Activated CD4-positive, alpha-beta memory T cell treated with anti-CD3 and anti-CD28 coated beads for 36 hours (primary cell): ENCODE data around the gene ACAA2. TPM values are rescaled to one million over a fixed set of nuclear protein-coding genes. Genes with fewer than 3 reads are reported as not detected.

ENCODE experiments used
- CTCF ChIA-PET: fragments of 350-600 bp; sonication (Branson Sonifier 250); formaldehyde crosslinking; loops from one replicate; lab custom pipeline; 2021; ENCODE audit warnings: antibody characterized with exemption, inconsistent platforms; lab: Charles Lee
- POLR2A ChIA-PET: fragments of 350-600 bp; sonication (Branson Sonifier 250); formaldehyde crosslinking; loops from one replicate; lab custom pipeline; 2021; ENCODE audit warnings: antibody characterized with exemption; lab: Charles Lee
- DNase-seq: peaks from one replicate; pipeline ENCODE4 v3.0.0-alpha.2; 2020
- H3K27ac Mint-ChIP-seq: one replicate; pipeline ENCODE4 v1.8.0; 2021; ENCODE audit warnings: mixed read lengths
- H3K27me3 Mint-ChIP-seq: one replicate; pipeline ENCODE4 v1.8.0; 2021; ENCODE audit warnings: mixed read lengths
- H3K36me3 Mint-ChIP-seq: one replicate; pipeline ENCODE4 v1.8.0; 2021; ENCODE audit warnings: mixed read lengths
- H3K4me1 Mint-ChIP-seq: one replicate; pipeline ENCODE4 v1.8.0; 2021; ENCODE audit warnings: low read depth, mixed read lengths
- H3K4me3 Mint-ChIP-seq: one replicate; pipeline ENCODE4 v1.8.0; 2021; ENCODE audit warnings: mild to moderate bottlenecking, mixed read lengths
- H3K9me3 Mint-ChIP-seq: one replicate; pipeline ENCODE4 v1.8.0; 2021; ENCODE audit warnings: mixed read lengths
- intact Hi-C: fragments of 100-400 bp; cut with micrococcal nuclease; formaldehyde crosslinking; loops from one replicate; pipeline ENCODE4 v1.15.1; 2023
- total RNA-seq, 2 experiments: library from RNA; stranded (reverse); gene quantifications; one replicate each; pipeline ENCODE4 v1.2.3, GENCODE V29; 2021

Gene ACAA2, protein sequence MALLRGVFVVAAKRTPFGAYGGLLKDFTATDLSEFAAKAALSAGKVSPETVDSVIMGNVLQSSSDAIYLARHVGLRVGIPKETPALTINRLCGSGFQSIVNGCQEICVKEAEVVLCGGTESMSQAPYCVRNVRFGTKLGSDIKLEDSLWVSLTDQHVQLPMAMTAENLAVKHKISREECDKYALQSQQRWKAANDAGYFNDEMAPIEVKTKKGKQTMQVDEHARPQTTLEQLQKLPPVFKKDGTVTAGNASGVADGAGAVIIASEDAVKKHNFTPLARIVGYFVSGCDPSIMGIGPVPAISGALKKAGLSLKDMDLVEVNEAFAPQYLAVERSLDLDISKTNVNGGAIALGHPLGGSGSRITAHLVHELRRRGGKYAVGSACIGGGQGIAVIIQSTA
- total RNA-seq = 10 to 100 TPM; 77.9 to 78.4 TPM

DNA sequence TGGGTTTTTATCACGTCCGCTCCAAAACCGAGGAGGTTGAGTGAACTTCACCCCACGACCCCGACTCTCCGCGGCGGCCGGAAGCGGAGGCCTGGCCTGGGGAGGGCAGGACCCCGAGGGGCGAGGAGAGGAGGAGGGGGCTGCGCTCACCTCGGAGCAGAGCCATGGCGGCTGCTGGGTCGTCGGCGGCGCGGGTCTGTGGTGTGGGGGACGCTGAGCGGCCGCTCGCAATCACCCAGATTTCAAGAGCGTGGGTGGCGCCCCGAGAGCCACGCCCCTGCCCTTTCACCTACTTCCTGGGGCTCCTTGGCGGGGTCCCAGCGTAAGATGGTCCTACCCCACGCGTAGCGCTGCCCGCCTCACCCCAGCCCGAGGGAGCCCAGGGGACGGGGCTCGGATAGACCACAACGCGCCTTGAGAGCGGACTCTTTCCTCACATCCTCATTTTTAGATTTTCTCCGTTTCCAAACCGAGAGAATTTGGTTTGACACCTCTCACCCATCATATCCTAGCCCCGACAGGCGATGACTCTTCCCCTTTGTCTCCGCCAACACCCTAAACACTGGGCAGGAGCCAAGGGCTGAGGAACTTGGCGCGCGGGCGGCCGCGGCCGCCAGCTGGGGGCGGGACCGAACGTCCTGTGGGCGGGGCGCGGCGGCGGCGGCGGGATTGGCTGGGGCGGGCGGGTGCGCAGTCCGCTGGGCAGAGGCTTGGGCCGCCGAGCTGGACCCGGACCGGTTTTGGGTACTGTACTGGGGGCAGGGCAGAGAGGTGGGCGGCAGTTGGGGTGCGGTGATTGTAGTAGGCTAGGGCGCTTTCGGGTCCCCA, at the start of gene ACAA2:
ACAA2 (minus strand) TSS at position 215 of the 828 bp plus-strand sequence; CDS start at position 166, 49 bp downstream.
- Mint-ChIP-seq H3K9me3 (peaks cover 18% of the 10 kb centered on the region), H3K36me3 (peaks cover 21% of the 10 kb centered on the region), H3K27ac (peak within 1 kb of the TSS; percentile 95), H3K4me3 (peak within 1 kb of the TSS; percentile 91), H3K27me3 (no peaks in the 10 kb centered on the region), H3K4me1 (peaks cover 45% of the 10 kb centered on the region)
- intact Hi-C loops = loop anchor here (2.0 to 10.0 kb wide), 5 partner anchors 25 to 869 kb away; partner anchors contain the start of genes C18orf32, CXXC1 and SKA1
- POLR2A ChIA-PET = interaction anchor here (1.4 kb wide), 1 partner anchor 326 kb away, joined by 4 read pairs; the partner anchor contains the start of gene C18orf32
- DNase-seq = peak; percentile 90
- CTCF ChIA-PET = interaction anchor here (1.0 to 1.5 kb wide), 2 partner anchors 29 to 46 kb away, joined by 3 read pairs; no protein-coding TSS in a partner anchor

DNA sequence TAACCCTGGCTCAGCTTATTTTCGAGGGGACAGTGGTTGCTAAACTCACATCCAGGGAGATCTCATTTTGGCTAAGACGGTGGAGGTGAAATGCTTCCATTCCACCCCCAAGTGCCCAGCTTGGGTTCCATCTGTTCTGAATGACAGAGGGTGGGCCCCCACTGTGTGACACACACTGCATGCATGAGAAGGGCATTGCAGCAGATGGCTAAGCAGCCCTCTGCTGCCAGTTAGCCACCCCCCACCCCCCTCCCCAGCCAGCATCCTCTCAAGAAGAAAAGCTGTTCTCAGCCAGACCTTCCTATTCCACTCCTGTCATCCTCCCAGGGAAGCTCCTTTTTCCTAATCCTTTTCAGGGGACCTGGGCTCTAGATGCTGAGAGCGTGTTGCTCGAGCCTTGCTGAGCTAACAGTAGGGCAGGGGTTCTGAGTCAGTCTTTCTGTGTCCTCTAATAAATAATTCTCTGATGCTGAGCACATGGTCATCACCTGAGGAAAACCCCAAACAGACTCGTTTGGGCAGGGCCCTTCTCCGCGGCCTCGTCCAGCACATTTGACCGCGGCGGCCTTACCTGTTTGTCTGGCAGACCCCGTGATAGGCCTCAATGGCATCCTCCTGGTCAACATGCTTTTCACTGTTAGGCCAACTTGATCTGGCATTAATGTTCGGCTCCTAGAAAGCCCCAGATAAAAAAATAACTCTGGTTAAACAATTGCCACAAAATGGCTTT, 49.5 kb upstream of the ACAA2 start:
- ChIA-PET POLR2A (interaction anchor here (0.6 kb wide), 2 partner anchors 252 to 365 kb away, joined by 3 to 4 read pairs; no protein-coding TSS in a partner anchor), CTCF (interaction anchor here (0.6 to 12.3 kb wide), 6 partner anchors 9 to 657 kb away, joined by 3 to 202 read pairs (median 6); no protein-coding TSS in a partner anchor)
- H3K4me1 Mint-ChIP-seq = no peaks in the 10 kb centered on the region
- H3K36me3 Mint-ChIP-seq = no peaks in the 10 kb centered on the region
- no peak for DNase-seq
- peaks cover 5% of the 10 kb centered on the region for H3K27me3 Mint-ChIP-seq
- H3K9me3 Mint-ChIP-seq = no peaks in the 10 kb centered on the region
- no peak overlapping the region for H3K4me3 Mint-ChIP-seq
- intact Hi-C loops = no loop called here
- no peak overlapping the region for H3K27ac Mint-ChIP-seq

DNA sequence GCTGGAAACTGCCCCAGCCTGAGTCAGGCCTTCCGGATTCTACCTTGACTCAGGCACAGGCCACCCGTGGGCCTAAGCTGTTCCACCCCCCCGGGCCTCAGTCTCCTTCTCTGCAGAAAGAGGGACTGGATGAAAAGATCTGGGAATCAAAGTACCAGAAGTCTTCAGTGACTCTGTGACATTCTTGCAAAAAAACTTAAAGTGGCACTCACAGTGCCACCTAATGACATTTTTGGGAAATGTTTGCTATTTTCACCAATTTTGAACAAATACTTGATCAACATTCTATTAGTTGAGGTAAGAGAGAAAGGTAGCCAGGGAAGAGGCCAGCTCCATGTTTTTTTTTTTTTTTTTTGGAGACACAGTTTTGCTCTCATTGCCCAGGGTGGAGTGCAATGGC, 48.3 kb upstream of the ACAA2 start:
- H3K27ac Mint-ChIP-seq = no peak overlapping the region
- ChIA-PET POLR2A (no interaction called here), CTCF (interaction anchor here (0.6 to 12.3 kb wide), 13 partner anchors 50 to 496 kb away, joined by 3 to 202 read pairs (median 4); partner anchors contain the start of gene LIPG)
- no peaks in the 10 kb centered on the region for H3K9me3 Mint-ChIP-seq
- H3K27me3 Mint-ChIP-seq = peaks cover 3% of the 10 kb centered on the region
- H3K4me1 Mint-ChIP-seq = no peaks in the 10 kb centered on the region
- no peaks in the 10 kb centered on the region for H3K36me3 Mint-ChIP-seq
- DNase-seq = no peak
- no peak overlapping the region for H3K4me3 Mint-ChIP-seq
- intact Hi-C loops = no loop called here

DNA sequence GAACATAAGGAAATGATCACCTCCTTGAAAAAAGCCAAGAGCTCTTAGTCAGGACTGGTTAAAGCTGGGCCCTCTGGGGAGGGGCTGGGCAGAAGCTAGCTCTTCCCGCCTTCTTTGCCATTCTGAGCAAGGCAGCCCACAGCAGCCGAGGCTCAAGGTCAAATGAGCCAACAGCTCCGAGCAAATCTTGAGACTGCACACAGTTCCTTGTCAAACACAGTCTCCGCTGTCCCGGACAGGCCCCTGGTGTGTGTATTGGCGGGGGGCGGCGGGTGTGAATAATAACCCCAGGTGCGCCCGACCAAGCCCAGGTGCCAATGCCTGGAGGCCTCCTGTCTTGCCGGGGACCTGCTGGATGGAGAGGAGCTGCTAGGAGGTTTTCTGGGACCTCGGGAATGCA, 46.4 kb upstream of the ACAA2 start:
- Mint-ChIP-seq H3K36me3 (no peaks in the 10 kb centered on the region), H3K9me3 (no peaks in the 10 kb centered on the region), H3K27me3 (peaks cover 1% of the 10 kb centered on the region), H3K4me3 (no peak overlapping the region), H3K27ac (no peak overlapping the region), H3K4me1 (no peaks in the 10 kb centered on the region)
- ChIA-PET POLR2A (no interaction called here), CTCF (interaction anchor here (0.7 to 12.3 kb wide), 19 partner anchors 8 to 350 kb away, joined by 3 to 202 read pairs (median 4); partner anchors contain the start of genes ACAA2 and LIPG)
- DNase-seq = no peak
- intact Hi-C loops = loop anchor here (10.0 kb wide), 1 partner anchor 1185 kb away; no protein-coding TSS in a partner anchor

DNA sequence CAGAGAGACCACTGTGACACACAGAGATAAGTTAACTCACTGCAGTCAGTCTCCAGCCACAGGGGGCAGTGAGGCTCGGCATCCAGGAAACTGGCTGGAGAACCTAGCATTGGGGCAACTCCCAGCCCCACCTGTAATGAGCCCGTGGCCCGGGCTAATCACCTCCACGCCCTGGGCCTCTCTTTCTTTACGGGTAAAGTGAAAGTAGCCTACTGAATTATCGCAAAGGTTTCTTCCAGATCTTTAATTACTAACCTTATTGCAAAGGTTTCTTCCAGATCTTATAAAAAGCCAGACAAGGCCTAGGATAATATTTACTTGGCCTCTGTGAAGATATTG, 45.7 kb upstream of the ACAA2 start:
- POLR2A ChIA-PET = no interaction called here
- Mint-ChIP-seq H3K9me3 (no peaks in the 10 kb centered on the region), H3K4me3 (no peak overlapping the region), H3K36me3 (no peaks in the 10 kb centered on the region), H3K4me1 (no peaks in the 10 kb centered on the region), H3K27ac (no peak overlapping the region), H3K27me3 (peaks cover under 1% of the 10 kb centered on the region)
- no peak for DNase-seq
- CTCF ChIA-PET = interaction anchor here (0.7 to 12.3 kb wide), 27 partner anchors 8 to 499 kb away, joined by 3 to 202 read pairs (median 4); partner anchors contain the start of gene LIPG
- intact Hi-C loops = loop anchor here (10.0 kb wide), 1 partner anchor 1184 kb away; no protein-coding TSS in a partner anchor

DNA sequence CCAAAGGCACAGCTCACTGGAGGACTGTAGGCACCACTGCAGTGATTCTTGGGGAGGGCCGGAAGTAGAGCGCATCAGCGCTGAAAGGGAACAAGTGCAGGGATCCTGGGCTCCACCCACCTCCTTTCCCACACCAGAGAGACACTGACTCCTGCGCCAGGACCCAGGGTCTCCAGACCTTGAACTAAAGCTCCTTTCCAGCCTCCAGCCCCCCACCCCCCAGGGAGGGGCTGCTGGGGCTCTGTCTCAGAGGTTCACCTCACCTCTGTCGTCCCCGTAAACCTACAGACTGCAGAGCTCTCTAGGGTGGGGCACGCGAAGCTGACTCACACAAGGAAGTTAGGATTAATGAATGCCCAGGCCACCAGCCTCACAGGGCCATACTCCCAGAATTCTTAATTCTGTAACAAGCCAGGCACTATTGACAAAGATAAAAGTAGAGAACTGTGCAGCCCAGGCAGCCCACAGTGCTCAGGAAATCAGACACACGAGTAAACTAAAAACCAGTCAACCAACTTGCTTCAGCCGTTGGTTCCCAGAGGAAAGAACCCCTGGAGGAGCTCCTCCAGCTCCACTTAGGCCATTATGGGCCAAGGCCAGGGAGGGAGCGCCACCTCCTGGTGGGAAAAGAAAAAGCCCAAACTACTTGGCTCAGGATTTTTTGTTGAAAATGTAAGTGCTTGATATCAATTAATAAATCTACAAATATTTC, 45.1 kb upstream of the ACAA2 start:
- peak; percentile 73 for DNase-seq
- Mint-ChIP-seq H3K4me3 (no peak overlapping the region), H3K36me3 (no peaks in the 10 kb centered on the region), H3K4me1 (no peaks in the 10 kb centered on the region), H3K9me3 (no peaks in the 10 kb centered on the region), H3K27ac (no peak overlapping the region), H3K27me3 (no peaks in the 10 kb centered on the region)
- intact Hi-C loops = loop anchor here (1.0 to 10.0 kb wide), 3 partner anchors 299 to 1184 kb away; no protein-coding TSS in a partner anchor
- CTCF ChIA-PET = interaction anchor here (0.7 to 12.3 kb wide), 34 partner anchors 9 to 499 kb away, joined by 3 to 202 read pairs (median 4); partner anchors contain the start of gene LIPG
- POLR2A ChIA-PET = no interaction called here

DNA sequence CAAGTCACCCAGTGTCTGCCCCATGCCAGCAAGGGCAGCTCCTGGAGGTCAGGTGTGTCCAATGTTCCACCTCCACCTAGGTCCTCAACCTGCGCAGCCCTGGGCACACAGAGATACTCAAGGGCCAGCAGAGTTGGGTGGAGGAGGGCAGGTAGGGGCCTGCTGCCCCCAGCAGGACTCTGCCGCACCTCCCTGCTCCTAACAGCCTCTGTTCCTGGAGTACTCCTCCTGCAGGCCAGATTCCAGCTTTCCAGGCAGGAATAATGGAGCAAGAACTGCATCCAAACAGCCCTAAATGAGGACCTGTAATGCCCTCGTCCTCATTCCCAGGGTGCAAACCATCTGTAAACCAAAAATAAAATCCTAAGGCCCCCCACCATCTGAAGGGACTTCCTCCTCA, 44.4 kb upstream of the ACAA2 start:
- POLR2A ChIA-PET = no interaction called here
- CTCF ChIA-PET = interaction anchor here (0.8 to 12.3 kb wide), 13 partner anchors 9 to 500 kb away, joined by 3 to 202 read pairs (median 5); partner anchors contain the start of gene LIPG
- no peaks in the 10 kb centered on the region for H3K36me3 Mint-ChIP-seq
- H3K27ac Mint-ChIP-seq = no peak overlapping the region
- no peak for DNase-seq
- no peaks in the 10 kb centered on the region for H3K4me1 Mint-ChIP-seq
- H3K9me3 Mint-ChIP-seq = no peaks in the 10 kb centered on the region
- H3K4me3 Mint-ChIP-seq = no peak overlapping the region
- intact Hi-C loops = loop anchor here (1.0 to 10.0 kb wide), 3 partner anchors 298 to 1183 kb away; no protein-coding TSS in a partner anchor
- no peaks in the 10 kb centered on the region for H3K27me3 Mint-ChIP-seq

DNA sequence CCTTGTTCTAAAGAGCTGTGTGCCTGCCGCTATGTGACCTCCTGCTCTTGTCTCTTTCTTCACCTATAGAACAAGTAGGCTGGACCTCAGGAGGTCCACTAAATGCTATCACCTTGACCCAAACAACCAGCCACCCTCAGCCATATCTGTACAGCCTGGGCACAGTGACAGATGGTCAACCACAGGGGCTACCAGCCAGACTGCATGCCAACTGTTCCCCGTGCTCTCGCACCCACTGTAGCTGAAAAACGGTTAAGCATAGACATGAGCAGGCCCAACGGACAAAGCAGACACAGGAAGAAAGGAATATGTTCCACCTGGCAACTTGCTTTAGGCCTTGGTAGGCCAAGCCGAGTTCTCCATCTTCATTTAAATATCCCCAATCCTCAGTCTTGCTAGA, 43.2 kb upstream of the ACAA2 start:
- H3K36me3 Mint-ChIP-seq = no peaks in the 10 kb centered on the region
- CTCF ChIA-PET = interaction anchor here (5.8 to 12.3 kb wide), 2 partner anchors 296 to 347 kb away, joined by 67 to 202 read pairs; partner anchors contain the start of gene LIPG
- intact Hi-C loops = loop anchor here (10.0 kb wide), 1 partner anchor 1182 kb away; no protein-coding TSS in a partner anchor
- POLR2A ChIA-PET = no interaction called here
- no peaks in the 10 kb centered on the region for H3K27me3 Mint-ChIP-seq
- no peak for DNase-seq
- H3K9me3 Mint-ChIP-seq = no peaks in the 10 kb centered on the region
- H3K27ac Mint-ChIP-seq = no peak overlapping the region
- no peak overlapping the region for H3K4me3 Mint-ChIP-seq
- no peaks in the 10 kb centered on the region for H3K4me1 Mint-ChIP-seq

DNA sequence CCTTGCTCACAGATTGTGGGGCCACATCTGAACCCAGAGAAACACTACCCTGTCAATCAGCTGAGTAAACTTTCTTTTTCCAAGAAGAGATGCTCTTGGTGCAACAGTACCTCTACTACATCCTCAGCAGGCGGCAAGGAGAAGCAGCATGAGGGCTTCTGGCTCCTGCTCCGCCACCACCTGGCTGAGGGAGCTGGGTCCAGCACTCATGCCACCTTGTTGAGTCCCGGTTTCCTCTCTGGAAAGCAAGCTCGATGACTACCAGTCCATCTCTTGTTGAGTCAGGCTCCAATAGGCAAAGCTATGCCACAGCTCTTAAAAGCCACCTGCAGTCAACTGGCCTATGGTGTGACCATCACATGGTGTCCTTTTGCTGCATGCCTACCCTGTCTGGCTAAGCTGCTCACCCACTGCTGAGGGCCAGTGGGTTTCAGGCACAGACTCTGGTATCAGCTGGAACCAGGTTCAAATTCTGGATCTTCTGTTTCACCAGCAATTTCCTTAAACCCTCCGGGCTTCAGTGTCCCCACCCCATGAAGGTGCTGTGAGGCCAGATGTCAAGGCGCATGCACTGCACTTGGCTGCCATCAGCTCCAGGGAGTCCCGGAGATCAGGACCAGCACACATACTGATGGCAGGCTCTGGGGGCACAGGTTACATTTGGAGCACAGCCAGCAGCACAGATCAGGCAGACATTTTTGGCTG, 42.5 kb upstream of the ACAA2 start:
- POLR2A ChIA-PET = no interaction called here
- intact Hi-C loops = loop anchor here (10.0 kb wide), 1 partner anchor 1181 kb away; no protein-coding TSS in a partner anchor
- H3K9me3 Mint-ChIP-seq = no peaks in the 10 kb centered on the region
- no peak overlapping the region for H3K27ac Mint-ChIP-seq
- DNase-seq = no peak
- no peaks in the 10 kb centered on the region for H3K36me3 Mint-ChIP-seq
- no peak overlapping the region for H3K4me3 Mint-ChIP-seq
- CTCF ChIA-PET = interaction anchor here (0.5 to 12.3 kb wide), 5 partner anchors 61 to 346 kb away, joined by 3 to 202 read pairs (median 3); partner anchors contain the start of gene LIPG
- no peaks in the 10 kb centered on the region for H3K27me3 Mint-ChIP-seq
- no peaks in the 10 kb centered on the region for H3K4me1 Mint-ChIP-seq

DNA sequence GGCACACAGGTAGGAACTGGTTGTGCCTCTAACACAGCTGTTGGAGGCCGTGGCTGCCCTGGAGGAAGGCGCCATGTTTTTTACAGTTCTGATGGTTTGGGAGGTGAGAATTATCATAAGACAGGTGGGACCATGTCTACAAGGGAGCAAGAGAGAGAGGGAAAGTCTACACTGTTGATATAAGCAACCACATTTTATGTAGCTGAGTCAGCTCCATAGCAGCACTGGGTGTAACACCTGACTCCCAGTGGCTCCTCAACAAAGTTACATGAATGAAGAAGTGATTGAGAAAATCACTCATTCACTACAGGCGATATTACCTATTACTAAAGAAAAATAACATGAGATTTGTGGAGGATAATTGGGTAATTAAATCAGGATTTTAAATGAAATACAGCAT, 41.3 kb upstream of the ACAA2 start:
- H3K4me3 Mint-ChIP-seq = no peak overlapping the region
- H3K36me3 Mint-ChIP-seq = no peaks in the 10 kb centered on the region
- H3K27ac Mint-ChIP-seq = no peak overlapping the region
- no peaks in the 10 kb centered on the region for H3K9me3 Mint-ChIP-seq
- ChIA-PET CTCF (interaction anchor here (0.7 to 12.3 kb wide), 3 partner anchors 8 to 345 kb away, joined by 3 to 202 read pairs (median 9); no protein-coding TSS in a partner anchor), POLR2A (no interaction called here)
- no peak for DNase-seq
- no peaks in the 10 kb centered on the region for H3K27me3 Mint-ChIP-seq
- intact Hi-C loops = loop anchor here (10.0 kb wide), 1 partner anchor 1180 kb away; no protein-coding TSS in a partner anchor
- no peaks in the 10 kb centered on the region for H3K4me1 Mint-ChIP-seq
